GM10266 (cell line): Measurements from ENCODE around the gene LLGL2.
"Not testable (repeated sequence)": the region's sequence is repeated elsewhere in the genome, so short reads cannot be mapped to it uniquely, and the experiment has no call there.

Source experiments
- DNase-seq: peaks from one replicate; pipeline ENCODE4 v3.0.0; 2012; ENCODE audit errors: extremely low spot score
- TF ChIP-seq, protein P1 (sequence below): IDR thresholded peaks from 2 replicates; pipeline ENCODE4 v1.5.1; 2012; ENCODE audit warnings: mild to moderate bottlenecking, low read depth; ENCODE audit not compliant: control insufficient read depth, insufficient read depth; ENCODE audit errors: missing control alignments

Gene LLGL2

DNA sequence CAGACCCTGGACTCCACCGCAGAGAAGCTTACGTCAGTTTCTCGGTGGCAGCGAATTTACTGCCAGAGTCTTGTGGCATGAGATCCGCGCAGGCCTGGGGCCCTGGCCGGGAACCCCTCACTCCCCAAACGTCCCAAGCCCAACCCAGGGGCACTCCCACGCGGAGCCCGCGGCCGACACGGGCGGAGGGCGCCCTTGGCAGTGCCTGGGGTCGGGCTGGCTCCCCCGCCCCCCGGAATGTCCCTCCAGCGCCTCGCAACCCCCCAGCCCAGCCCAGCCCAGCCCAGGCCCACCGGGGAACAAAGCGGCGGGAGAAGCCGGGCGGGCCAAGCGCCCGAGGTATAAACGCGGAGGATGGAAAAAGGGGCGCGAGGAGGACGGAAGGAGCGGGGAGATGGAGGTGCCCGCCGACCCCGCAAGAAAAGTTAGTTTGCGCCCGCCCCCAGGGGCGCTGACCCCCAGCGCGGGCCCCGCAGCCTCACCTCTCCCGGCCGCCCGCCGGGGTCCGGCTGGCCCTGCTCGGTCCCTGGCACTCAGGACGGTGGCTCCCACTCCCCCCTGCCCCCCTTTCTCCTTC lies 10.5 kb upstream of the LLGL2 start:
- no peak for DNase-seq
- TF ChIP-seq, protein P1, sequence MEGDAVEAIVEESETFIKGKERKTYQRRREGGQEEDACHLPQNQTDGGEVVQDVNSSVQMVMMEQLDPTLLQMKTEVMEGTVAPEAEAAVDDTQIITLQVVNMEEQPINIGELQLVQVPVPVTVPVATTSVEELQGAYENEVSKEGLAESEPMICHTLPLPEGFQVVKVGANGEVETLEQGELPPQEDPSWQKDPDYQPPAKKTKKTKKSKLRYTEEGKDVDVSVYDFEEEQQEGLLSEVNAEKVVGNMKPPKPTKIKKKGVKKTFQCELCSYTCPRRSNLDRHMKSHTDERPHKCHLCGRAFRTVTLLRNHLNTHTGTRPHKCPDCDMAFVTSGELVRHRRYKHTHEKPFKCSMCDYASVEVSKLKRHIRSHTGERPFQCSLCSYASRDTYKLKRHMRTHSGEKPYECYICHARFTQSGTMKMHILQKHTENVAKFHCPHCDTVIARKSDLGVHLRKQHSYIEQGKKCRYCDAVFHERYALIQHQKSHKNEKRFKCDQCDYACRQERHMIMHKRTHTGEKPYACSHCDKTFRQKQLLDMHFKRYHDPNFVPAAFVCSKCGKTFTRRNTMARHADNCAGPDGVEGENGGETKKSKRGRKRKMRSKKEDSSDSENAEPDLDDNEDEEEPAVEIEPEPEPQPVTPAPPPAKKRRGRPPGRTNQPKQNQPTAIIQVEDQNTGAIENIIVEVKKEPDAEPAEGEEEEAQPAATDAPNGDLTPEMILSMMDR: no peak

DNA sequence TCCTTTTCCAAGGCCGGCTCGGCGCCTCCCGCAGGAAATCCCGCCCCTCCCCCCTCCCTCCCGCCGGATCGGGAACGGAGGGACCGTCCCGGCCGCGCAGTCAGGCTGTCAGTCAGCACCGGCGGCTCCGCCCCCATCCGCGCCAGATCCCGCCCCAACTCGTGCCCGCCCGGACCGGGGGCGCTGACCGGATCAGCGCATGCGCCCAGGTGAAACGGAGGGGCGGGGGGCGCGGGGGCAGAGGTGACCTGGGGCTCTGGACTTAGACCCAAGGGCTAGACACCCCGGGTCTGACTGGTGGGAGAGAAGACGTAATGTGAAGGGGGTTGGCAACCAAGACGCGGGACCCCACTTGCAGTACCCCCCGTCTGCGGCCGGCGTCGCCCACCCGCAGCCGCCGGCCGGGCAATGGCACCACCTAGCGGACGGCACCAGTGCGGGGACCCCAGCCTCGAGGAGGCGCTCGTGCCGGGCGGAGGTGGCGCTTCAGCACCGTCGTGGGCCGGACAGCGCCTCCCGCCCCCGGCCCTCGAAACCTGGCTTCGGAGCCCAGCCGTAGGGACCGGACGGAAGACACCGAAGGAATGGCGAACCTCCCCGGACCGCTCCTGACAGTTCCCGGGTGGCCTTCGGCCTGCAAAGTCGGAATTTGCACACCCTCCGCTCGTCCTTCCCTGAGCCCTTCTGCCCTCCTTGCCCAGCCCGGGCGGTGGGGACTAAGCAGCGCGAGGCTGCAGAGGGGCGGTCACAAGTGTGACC lies 9.8 kb upstream of the LLGL2 start, which contains the start of gene CASKIN2:
Gene CASKIN2 (minus strand): TSS at position 42 of the 759 bp plus-strand sequence. CDS start 1,733 bp downstream, outside the sequence.
- peak; percentile 97 for DNase-seq
- TF ChIP-seq, protein P1: peak; percentile 98

DNA sequence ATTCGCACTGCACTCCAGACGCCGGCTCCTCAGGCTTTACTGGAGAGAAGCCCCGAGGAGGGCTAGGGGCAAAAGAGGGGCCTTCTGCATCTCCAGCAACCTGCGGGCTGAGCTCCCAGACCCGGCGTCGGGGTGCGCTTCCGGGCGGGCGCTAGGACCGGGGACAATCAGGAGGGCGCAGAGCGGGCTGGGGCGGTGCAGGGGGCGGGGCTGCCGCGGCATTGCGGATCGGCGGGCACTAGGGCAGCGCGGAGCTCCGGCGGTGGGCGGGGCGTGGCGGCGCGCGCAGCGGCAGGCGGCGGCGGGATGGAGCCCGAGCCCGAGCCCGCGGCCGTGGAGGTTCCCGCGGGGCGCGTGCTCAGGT lies 9.3 kb upstream of the LLGL2 start, which contains the start of gene TSEN54:
Gene TSEN54 (plus strand): TSS at position 274 of the 364 bp plus-strand sequence. CDS start 33 bp downstream, at position 307.
- DNase-seq: peak; percentile 100
- TF ChIP-seq, protein P1: no peak

DNA sequence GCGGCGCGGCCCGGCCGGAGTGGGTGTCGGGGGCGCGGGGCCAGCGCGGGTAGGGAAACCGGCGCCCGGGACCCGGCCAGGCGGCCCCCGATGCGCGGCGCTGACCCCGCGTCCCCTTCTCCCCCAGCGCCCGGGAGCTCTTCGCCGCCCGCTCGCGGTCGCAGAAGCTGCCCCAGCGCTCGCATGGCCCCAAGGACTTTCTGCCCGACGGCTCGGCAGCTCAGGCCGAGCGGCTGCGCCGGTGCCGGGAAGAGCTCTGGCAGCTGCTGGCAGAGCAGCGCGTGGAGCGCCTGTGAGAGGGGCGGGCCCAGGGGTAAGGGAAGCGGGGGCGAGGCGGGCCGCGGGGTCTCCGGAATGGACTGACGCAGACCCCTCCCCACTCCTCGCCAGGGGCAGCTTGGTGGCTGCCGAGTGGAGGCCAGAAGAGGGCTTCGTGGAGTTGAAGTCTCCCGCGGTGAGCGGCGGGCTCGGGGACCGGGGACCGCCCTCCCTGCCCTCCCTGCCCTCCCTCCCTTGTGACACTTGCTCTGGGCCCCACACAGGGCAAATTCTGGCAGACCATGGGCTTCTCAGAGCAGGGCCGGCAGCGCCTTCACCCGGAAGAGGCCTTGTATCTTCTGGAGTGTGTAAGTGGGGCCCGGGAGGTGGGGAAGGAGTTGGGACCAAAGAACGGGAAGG lies 8.7 kb upstream of the LLGL2 start:
- TF ChIP-seq, protein P1: no peak
- peak; percentile 68 for DNase-seq

DNA sequence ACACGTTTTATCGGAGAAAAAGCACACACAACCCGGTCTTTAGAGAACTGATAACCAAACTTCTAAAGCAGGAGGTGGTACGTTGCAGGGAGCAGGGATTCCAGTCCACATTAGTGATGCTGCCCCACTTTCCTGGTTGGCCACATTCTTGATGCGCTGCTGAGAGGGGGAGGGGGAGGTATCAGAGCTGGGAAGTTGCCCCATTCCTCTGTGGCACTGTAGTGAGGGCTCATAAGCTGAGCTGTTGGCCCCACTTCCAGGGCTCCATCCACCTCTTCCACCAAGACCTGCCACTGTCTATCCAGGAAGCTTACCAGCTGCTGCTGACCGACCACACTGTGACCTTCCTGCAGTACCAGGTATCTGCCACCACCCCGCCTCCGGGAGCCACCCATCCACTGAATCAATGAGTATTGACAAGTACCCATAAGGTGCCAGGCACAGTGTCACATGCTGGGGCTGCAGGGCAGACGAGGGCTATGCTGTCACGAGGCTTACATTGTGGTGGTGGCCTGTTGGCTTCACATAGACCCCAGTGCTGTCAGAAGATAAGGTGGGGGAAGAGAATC lies 8.1 kb upstream of the LLGL2 start:
- TF ChIP-seq, protein P1: no peak
- DNase-seq: no peak

DNA sequence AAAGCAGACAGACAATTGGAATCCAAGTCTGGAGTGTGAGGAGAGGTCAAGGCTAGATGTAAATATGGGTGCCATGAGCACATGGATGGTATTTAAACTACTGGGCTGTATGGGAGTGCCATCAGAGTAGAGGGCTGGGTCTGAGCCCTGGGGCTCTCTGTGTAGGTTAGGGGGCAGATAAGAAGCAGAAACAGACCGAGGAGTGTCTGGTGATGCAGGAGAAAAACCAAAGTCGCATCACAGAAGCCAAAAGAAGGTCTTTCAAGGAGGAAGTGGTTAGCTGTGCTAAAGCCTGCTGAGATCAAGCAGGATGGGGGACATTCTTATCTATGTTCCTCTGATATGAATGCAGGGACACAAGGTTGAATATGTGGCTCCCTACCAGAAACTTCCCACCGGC lies 7.3 kb upstream of the LLGL2 start:
- TF ChIP-seq, protein P1: no peak
- peak; percentile 81 for DNase-seq

DNA sequence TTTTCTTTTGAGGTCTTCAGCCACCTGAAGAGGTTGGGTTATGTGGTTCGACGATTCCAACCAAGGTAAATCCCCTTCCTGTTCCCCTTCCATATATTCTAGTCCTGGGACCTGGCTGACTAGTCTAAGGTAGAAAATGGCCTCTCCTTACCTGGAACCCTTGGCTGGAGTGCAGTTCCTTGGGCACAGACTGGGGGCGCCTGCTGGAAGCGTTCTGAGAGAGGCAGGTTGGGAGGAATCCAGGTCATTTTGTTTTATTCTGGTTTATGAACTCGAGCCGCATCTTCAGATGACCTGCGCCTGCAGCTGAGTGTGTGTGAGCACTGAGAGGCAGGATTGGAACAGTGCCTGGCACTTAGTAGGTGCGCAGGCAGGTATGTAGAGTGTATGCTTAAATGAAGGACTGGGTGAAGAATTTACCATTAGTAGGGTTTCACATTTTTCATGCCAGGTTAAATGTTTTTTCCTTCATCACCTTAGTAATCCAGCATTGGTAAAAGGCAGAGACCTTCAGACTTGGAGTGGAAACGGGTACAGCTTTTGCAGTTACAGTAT lies 6.4 kb upstream of the LLGL2 start:
- TF ChIP-seq, protein P1: no peak
- DNase-seq: no peak

DNA sequence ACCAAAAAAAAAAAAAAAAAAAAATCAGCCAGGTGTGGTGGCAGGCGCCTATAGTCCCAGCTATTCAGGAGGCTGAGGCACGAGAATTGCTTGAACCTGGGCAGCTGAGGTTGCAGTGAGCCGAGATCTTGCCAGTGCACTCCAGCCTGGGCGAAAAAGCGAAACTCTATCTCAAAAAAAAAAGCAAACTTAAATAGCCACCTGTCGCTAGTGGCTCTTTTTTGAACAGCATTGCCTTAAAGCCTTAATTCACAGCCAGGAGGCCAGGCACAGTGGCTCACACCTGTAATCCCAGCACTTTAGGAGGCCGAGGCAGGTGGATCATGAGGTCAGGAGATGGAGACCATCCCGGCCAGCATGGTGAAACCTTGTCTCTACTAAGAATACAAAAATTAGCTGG lies 5.1 kb upstream of the LLGL2 start:
- not testable (repeated sequence) for DNase-seq
